H7 (cell line): Measurements from ENCODE around the gene FBXO31. TPM values are rescaled to one million over a fixed set of nuclear protein-coding genes. Genes with fewer than 3 reads are reported as not detected.

Experiments
- DNase-seq: peaks from one replicate; pipeline ENCODE4 v3.0.0; 2012
- H3K27me3 ChIP-seq: 2 replicates; pipeline ENCODE4 v1.6.0; 2011; ENCODE audit warnings: mild to moderate bottlenecking, low read length; ENCODE audit not compliant: control insufficient read depth, insufficient read depth
- H3K36me3 ChIP-seq: replicated peaks from 2 replicates; pipeline ENCODE4 v1.5.1; 2011; ENCODE audit warnings: low read length; ENCODE audit not compliant: control insufficient read depth, insufficient read depth
- H3K4me3 ChIP-seq: 2 replicates; pipeline ENCODE4 v1.5.1; 2011; ENCODE audit warnings: low read depth, mild to moderate bottlenecking, control low read depth, low read length, moderate library complexity; ENCODE audit not compliant: insufficient read depth
- total RNA-seq: library from RNA; depleted of rRNA; stranded (reverse); fragments of >200 nt; shearing (Covaris generic); gene quantifications from 2 replicates; pipeline ENCODE4 v1.2.3, GENCODE V29; 2014

FBXO31 gene
- total RNA-seq, 1 experiment from 2014 or later: 24.4 TPM

- H3K36me3 ChIP-seq: no peaks in the 10 kb centered on the region; the same call in 1 of the 2 replicates
- no peaks in the 10 kb centered on the region for H3K27me3 ChIP-seq
- H3K4me3 ChIP-seq: no peak overlapping the region
- no peak for DNase-seq
Measured at GRCh38 chr16:87319011-87319410, 64.6 kb downstream of the FBXO31 start.

GRCh38 chr16:87317750-87318644 is 65.6 kb downstream of the FBXO31 start:
- DNase-seq: peak; percentile 77
- no peaks in the 10 kb centered on the region for H3K27me3 ChIP-seq

GRCh38 chr16:87316923-87317749 is 66.4 kb downstream of the FBXO31 start, which contains the start of gene C16orf95:
Gene C16orf95, minus strand, starts transcription at chr16:87317392. Its CDS starts 150 bp downstream, at chr16:87317242.
- H3K36me3 ChIP-seq: no peaks in the 10 kb centered on the region; the same call in 1 of the 2 replicates
- peak within 1 kb of the TSS; percentile 96 for H3K4me3 ChIP-seq
- H3K27me3 ChIP-seq: no peaks in the 10 kb centered on the region
- DNase-seq: peak; percentile 100

More at GRCh38 chr16:87317750-87318644, 65.6 kb downstream of the FBXO31 start:
- Histone ChIP-seq H3K4me3 (peak overlapping the region; percentile 96), H3K36me3 (no peaks in the 10 kb centered on the region; the same call in 1 of the 2 replicates)

- no peaks in the 10 kb centered on the region for H3K27me3 ChIP-seq
- no peak for DNase-seq
- H3K4me3 ChIP-seq: peak overlapping the region; percentile 96
- H3K36me3 ChIP-seq: no peaks in the 10 kb centered on the region; the same call in 1 of the 2 replicates
Measured at GRCh38 chr16:87316450-87316922, 67.1 kb downstream of the FBXO31 start.

- no peaks in the 10 kb centered on the region; the same call in 1 of the 2 replicates for H3K36me3 ChIP-seq
- DNase-seq: no peak
- H3K27me3 ChIP-seq: no peaks in the 10 kb centered on the region
- no peak overlapping the region for H3K4me3 ChIP-seq
Measured at GRCh38 chr16:87314990-87315420, 68.6 kb downstream of the FBXO31 start.

GRCh38 chr16:87312008-87312407 is 71.6 kb downstream of the FBXO31 start:
- DNase-seq: no peak
- Histone ChIP-seq H3K27me3 (no peaks in the 10 kb centered on the region), H3K36me3 (no peaks in the 10 kb centered on the region; the same call in 1 of the 2 replicates), H3K4me3 (no peak overlapping the region)

GRCh38 chr16:87311387-87311786 is 72.2 kb downstream of the FBXO31 start:
- H3K27me3 ChIP-seq: no peaks in the 10 kb centered on the region
- no peaks in the 10 kb centered on the region; the same call in 1 of the 2 replicates for H3K36me3 ChIP-seq
- no peak overlapping the region for H3K4me3 ChIP-seq
- DNase-seq: no peak

GRCh38 chr16:87310610-87311009 is 73.0 kb downstream of the FBXO31 start:
- no peak for DNase-seq
- Histone ChIP-seq H3K36me3 (no peaks in the 10 kb centered on the region; the same call in 1 of the 2 replicates), H3K4me3 (no peak overlapping the region), H3K27me3 (no peaks in the 10 kb centered on the region)

- Histone ChIP-seq H3K36me3 (no peaks in the 10 kb centered on the region; the same call in 1 of the 2 replicates), H3K4me3 (no peak overlapping the region), H3K27me3 (no peaks in the 10 kb centered on the region)
- no peak for DNase-seq
Measured at GRCh38 chr16:87309620-87310525, 73.7 kb downstream of the FBXO31 start.

- DNase-seq: no peak
- H3K27me3 ChIP-seq: no peaks in the 10 kb centered on the region
- H3K4me3 ChIP-seq: no peak overlapping the region
- H3K36me3 ChIP-seq: no peaks in the 10 kb centered on the region; the same call in 1 of the 2 replicates
Measured at GRCh38 chr16:87308826-87309225, 74.8 kb downstream of the FBXO31 start.

- DNase-seq: no peak
- no peak overlapping the region for H3K4me3 ChIP-seq
- no peaks in the 10 kb centered on the region; the same call in 1 of the 2 replicates for H3K36me3 ChIP-seq
- H3K27me3 ChIP-seq: no peaks in the 10 kb centered on the region
Measured at GRCh38 chr16:87306516-87306915, 77.1 kb downstream of the FBXO31 start.

GRCh38 chr16:87305505-87306391 is 77.8 kb downstream of the FBXO31 start:
- Histone ChIP-seq H3K4me3 (peak overlapping the region; percentile 17; the same call in 1 of the 2 replicates), H3K36me3 (no peaks in the 10 kb centered on the region; the same call in 1 of the 2 replicates), H3K27me3 (no peaks in the 10 kb centered on the region)
- DNase-seq: peak; percentile 86

GRCh38 chr16:87304951-87305350 is 78.6 kb downstream of the FBXO31 start:
- Histone ChIP-seq H3K36me3 (no peaks in the 10 kb centered on the region; the same call in 1 of the 2 replicates), H3K4me3 (no peak overlapping the region), H3K27me3 (no peaks in the 10 kb centered on the region)
- peak; percentile 48 for DNase-seq
